Measurements from ENCODE around the gene PAX4. TPM values are rescaled to one million over a fixed set of nuclear protein-coding genes. Genes with fewer than 3 reads are reported as not detected.

Gene PAX4
- total RNA-seq, 1 experiment from 2014 or later: not detected

GRCh38 chr7:127594490-127594889, 23.5 kb downstream of the PAX4 start:
- ATAC-seq (no peak), DNase-seq (ENCODE audit: low read depth, low spot score) (no peak)
- Histone ChIP-seq H3K4me2 (ENCODE audit: low read length) (no peak overlapping the region), H3K9me3 (ENCODE audit: control insufficient read depth in 1 of 2, insufficient read depth in 1 of 2, low read depth in 1 of 2, low read length in 2 of 2) (no peaks in the 10 kb centered on the region), H4K20me1 (ENCODE audit: insufficient read depth) (no peaks in the 10 kb centered on the region), H2AFZ (ENCODE audit: low read depth, low read length, poor library complexity, severe bottlenecking) (no peak overlapping the region), H3K4me1 (ENCODE audit: control insufficient read depth in 1 of 2, insufficient read depth in 2 of 2, low read length in 2 of 2) (peaks cover 2 to 7% of the 10 kb centered on the region in 2 experiments; a peak in 3 of 4 replicates), H3K9me2 (ENCODE audit: insufficient read depth) (no peaks in the 10 kb centered on the region), H3K4me3 (replicated peaks in 1 of 2; ENCODE audit: low read depth in 1 of 2, low read length in 2 of 2) (no peak overlapping the region), H3K36me3 (ENCODE audit: control insufficient read depth in 1 of 2, insufficient read depth in 2 of 2, low read length in 2 of 2) (peaks cover 11 to 22% of the 10 kb centered on the region in 2 experiments; a peak in 3 of 4 replicates), H3K79me2 (ENCODE audit: insufficient read depth, low read length) (peaks cover 5% of the 10 kb centered on the region; the same call in 1 of the 2 replicates), H3K27me3 (ENCODE audit: insufficient read depth, low read length) (no peaks in the 10 kb centered on the region), H3K27ac (ENCODE audit: low read depth, low read length) (no peak overlapping the region), H3K9ac (ENCODE audit: low read length) (no peak overlapping the region)
- CTCF ChIA-PET: interaction anchor here (1.0 kb wide), 1 partner anchor 35 kb away, joined by 3 read pairs; no protein-coding TSS in a partner anchor
- intact Hi-C loops (cut with micrococcal nuclease): no loop called here
- POLR2A ChIA-PET: no interaction called here
- BruUV-seq (replicated peaks): no TSS peak
- TF ChIP-seq ZNF274 (IDR thresholded peaks at IDR 0.05; ENCODE audit: low read depth, low read length) (no peak), ATF3 (IDR thresholded peaks at IDR 0.05) (no peak), MAX (IDR thresholded peaks at IDR 0.05) (no peak), JUND (IDR thresholded peaks at IDR 0.05) (no peak), CEBPB (IDR thresholded peaks at IDR 0.05; ENCODE audit: low read depth) (no peak), FOSL1 (IDR thresholded peaks at IDR 0.05; ENCODE audit: low read depth) (no peak), SIN3A (IDR thresholded peaks at IDR 0.05; ENCODE audit: low read depth) (no peak), ELF1 (IDR thresholded peaks at IDR 0.05; ENCODE audit: borderline replicate concordance, low read depth) (no peak), ZFX (IDR thresholded peaks at IDR 0.05) (no peak)
- RAD21 ChIA-PET (ENCODE audit: low non-redundant PET in 1 of 2, low total read pairs in 2 of 2, uncharacterized antibody in 2 of 2, unreplicated experiment in 2 of 2): interaction anchor here in 1 of 2 experiments (0.6 kb wide), 1 partner anchor 9 kb away, joined by 3 read pairs; the partner anchor contains the start of gene GCC1

- Histone ChIP-seq H3K27me3 (ENCODE audit: insufficient read depth, low read length) (no peaks in the 10 kb centered on the region), H4K20me1 (ENCODE audit: insufficient read depth) (no peaks in the 10 kb centered on the region), H3K9me2 (ENCODE audit: insufficient read depth) (no peaks in the 10 kb centered on the region), H3K4me1 (ENCODE audit: control insufficient read depth in 1 of 2, insufficient read depth in 2 of 2, low read length in 2 of 2) (peaks cover 7 to 14% of the 10 kb centered on the region in 2 experiments; a peak in 3 of 4 replicates), H2AFZ (ENCODE audit: low read depth, low read length, poor library complexity, severe bottlenecking) (no peak overlapping the region), H3K9ac (ENCODE audit: low read length) (no peak overlapping the region), H3K27ac (ENCODE audit: low read depth, low read length) (no peak overlapping the region), H3K4me2 (ENCODE audit: low read length) (no peak overlapping the region), H3K79me2 (ENCODE audit: insufficient read depth, low read length) (peaks cover 16% of the 10 kb centered on the region), H3K4me3 (replicated peaks in 1 of 2; ENCODE audit: low read depth in 1 of 2, low read length in 2 of 2) (no peak overlapping the region), H3K36me3 (ENCODE audit: control insufficient read depth in 1 of 2, insufficient read depth in 2 of 2, low read length in 2 of 2) (peaks cover 11 to 22% of the 10 kb centered on the region in 2 experiments; a peak in 3 of 4 replicates), H3K9me3 (ENCODE audit: control insufficient read depth in 1 of 2, insufficient read depth in 1 of 2, low read depth in 1 of 2, low read length in 2 of 2) (no peaks in the 10 kb centered on the region)
- intact Hi-C loops (cut with micrococcal nuclease): no loop called here
- RAD21 ChIA-PET (ENCODE audit: low non-redundant PET in 1 of 2, low total read pairs in 2 of 2, uncharacterized antibody in 2 of 2, unreplicated experiment in 2 of 2): no interaction called here
- no TSS peak for BruUV-seq (replicated peaks)
- DNase-seq (ENCODE audit: low read depth, low spot score) (no peak), ATAC-seq (no peak)
- CTCF ChIA-PET: no interaction called here
- POLR2A ChIA-PET: no interaction called here
- TF ChIP-seq ZBTB33 (IDR thresholded peaks at IDR 0.05; ENCODE audit: extremely low read depth, insufficient replicate concordance, low read length) (no peak), SRF (IDR thresholded peaks at IDR 0.05; ENCODE audit: low read depth) (no peak), CEBPB (IDR thresholded peaks at IDR 0.05; ENCODE audit: low read depth) (no peak), REST (IDR thresholded peaks at IDR 0.05; ENCODE audit: low read depth) (no peak), ELF1 (IDR thresholded peaks at IDR 0.05; ENCODE audit: borderline replicate concordance, low read depth) (no peak), TCF7L2 (IDR thresholded peaks at IDR 0.05; ENCODE audit: borderline replicate concordance, extremely low read depth, insufficient read depth, insufficient read length) (no peak), RAD21 (IDR thresholded peaks at IDR 0.05; ENCODE audit: low read depth) (no peak), SIN3A (IDR thresholded peaks at IDR 0.05; ENCODE audit: low read depth) (no peak), EZH2phosphoT487 (IDR thresholded peaks at IDR 0.05; ENCODE audit: borderline replicate concordance) (no peak), ZFX (IDR thresholded peaks at IDR 0.05) (no peak)
These were observed 25.4 kb downstream of the PAX4 start for GRCh38 chr7:127592550-127592949.

Data from HCT116 (cell line).